Skin epidermis (tissue), 12 donors: Measurements from ENCODE around the gene DACH1.

Source experiments
- H3K27ac ChIP-seq, 21 experiments: fragments of 200-600 bp; sonication (generic) in 11 of 21; one replicate each; pipeline ENCODE4 v1.5.0; 2020; ENCODE audit warnings: mild to moderate bottlenecking in 3 of 21, inconsistent platforms in 2 of 21, moderate library complexity in 2 of 21
- H3K4me3 ChIP-seq, 7 experiments: fragments of 200-600 bp; sonication (generic) in 2 of 7; one replicate each; pipeline ENCODE4 v1.5.0; 2020; ENCODE audit warnings: inconsistent platforms in 2 of 7, mild to moderate bottlenecking in 2 of 7, moderate library complexity in 1 of 7

The DACH1 gene

DNA sequence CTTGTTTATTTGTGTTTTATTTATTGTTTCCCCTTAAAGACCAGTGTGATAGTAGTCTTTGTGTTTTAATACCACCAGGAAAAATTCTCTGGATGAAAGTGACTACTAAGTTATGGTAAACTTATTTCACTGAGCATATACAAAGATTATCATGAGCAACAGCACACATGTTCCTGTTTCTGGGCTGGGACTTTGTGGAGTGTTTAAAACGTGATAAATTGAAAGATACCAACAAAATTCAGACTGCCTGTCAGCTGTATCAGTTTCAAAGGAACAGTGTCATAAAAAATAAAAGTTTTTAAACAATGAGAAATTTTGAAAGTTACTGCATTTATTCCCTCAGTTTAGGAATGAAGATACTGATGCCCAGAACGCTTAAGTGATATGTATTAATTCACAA is 259.4 kb downstream of the DACH1 start:
- Histone ChIP-seq H3K27ac (no peak overlapping the region), H3K4me3 (no peak overlapping the region)

DNA sequence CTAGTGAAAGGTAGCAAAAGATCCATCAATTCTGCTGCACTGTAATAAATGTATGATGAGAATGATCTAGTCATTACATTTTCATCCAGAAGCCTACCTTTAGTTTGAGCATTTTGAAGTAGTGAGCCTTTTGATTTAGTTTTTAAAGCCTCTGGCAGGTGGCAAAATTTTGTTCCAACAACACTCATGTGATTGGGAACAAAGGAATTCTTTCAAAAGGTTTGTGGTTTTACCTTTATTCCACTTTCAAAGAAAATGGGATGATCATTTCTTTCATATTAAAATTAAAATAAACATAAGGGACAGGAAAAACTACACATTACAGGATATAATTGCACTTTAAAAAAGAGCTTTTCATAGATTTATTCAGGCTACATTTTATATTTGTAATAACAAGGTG is 260.2 kb downstream of the DACH1 start:
- Histone ChIP-seq H3K27ac (no peak overlapping the region), H3K4me3 (no peak overlapping the region)

DNA sequence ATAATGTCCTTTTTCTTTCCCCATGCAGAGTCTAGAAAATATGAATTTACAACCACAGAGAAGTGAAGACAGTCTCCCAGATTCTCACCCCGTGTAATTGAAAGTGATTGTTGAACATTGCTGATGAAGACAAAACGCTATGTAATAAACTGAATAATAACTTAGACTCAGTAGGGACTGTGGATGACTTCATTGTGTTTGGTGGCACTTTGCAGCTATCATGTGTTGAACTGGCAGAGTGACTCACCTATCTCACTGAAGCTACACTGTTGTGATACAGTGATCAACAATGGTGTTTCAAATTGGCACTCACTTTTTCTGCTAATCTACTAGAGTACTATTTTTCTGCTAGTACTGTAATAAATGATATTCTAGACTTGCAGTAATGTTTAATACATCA is 261.3 kb downstream of the DACH1 start:
- no peak overlapping the region for H3K4me3 ChIP-seq

DNA sequence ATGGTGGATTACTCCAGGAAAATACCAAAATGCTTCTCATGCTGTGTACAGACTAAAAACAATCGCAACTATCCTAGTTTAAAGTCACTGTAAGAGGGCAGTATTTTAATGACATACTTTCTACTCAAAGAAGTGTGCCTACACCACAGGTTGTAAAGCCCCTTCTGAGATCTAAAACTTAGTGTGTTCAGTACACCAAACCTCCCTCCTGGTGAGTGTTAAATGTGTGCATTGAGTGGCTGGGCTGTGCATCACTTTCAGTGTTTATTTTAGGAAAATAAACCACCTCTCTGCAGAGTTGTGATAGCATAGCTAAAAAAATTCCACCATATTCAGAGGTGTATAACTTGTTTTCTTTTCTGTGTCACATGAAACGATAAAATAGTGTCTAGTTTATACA is 263.7 kb downstream of the DACH1 start:
- H3K27ac ChIP-seq, result no peak overlapping the region

More for the DNA sequence above, 261.3 kb downstream of the DACH1 start:
- no peak overlapping the region for H3K27ac ChIP-seq

DNA sequence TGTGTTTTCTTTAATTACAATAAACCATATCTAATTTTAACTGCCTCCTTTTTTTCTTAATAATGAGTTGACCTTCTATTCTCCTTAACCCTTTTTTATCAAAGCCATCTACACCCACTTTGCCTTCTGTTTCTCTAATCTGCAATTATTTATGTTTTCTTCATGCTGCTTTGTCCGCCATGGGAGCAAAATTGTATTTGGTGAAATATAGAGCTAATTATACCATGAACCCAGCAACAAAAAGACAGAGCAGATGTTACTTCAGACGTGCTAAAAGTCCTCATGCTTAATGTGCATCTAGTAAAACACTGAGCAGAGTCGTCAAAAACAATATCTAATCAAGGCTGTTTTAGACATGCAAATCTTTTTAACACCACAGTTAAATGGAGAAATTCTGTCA is 264.7 kb downstream of the DACH1 start:
- Histone ChIP-seq H3K27ac (no peak overlapping the region), H3K4me3 (no peak overlapping the region)

More for the DNA sequence above, 263.7 kb downstream of the DACH1 start:
- no peak overlapping the region for H3K4me3 ChIP-seq

DNA sequence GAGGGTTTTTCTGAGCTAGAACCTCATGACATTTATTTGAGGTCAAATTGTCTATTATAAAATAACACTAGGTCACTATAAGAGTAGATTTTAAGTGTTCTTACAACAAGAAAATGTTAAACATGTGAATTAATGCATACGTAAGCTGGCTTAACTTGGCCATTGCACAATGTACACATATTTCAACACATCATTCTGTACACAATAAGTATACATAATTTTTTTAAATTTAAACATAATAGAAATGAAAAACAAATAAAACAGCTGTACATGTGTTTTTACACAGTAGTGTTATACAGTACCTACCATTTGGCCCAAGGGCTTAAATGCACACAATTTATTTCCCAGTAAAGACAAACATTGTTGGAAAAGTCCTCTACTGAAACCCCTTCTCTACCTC is 269.9 kb downstream of the DACH1 start:
- H3K27ac ChIP-seq, result no peak overlapping the region
- H3K4me3 ChIP-seq, result no peak overlapping the region

- no peak overlapping the region for H3K4me3 ChIP-seq
- no peak overlapping the region for H3K27ac ChIP-seq
Measured at GRCh38 chr13:71596116-71596515, 270.9 kb downstream of the DACH1 start.

- H3K4me3 ChIP-seq, result no peak overlapping the region
Measured at GRCh38 chr13:71593566-71593965, 273.4 kb downstream of the DACH1 start.

DNA sequence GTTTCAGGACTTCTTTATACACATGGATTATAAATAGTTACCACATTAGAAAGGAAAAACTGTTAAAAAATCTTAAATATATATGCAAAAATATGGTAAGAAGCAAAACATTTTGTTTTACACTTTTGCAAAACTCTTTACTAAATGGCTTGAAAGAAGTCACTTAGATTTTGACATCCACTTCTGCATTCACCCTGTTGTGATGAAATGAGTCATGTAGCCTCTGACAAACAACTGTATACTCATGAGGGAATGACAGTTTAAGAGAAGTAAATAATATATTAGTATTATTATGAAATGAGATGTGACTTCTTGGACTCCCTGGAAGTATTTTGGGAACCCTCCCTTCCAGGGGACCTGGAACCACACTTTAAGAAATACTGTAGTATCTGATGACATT is 275.6 kb downstream of the DACH1 start:
- H3K4me3 ChIP-seq, result no peak overlapping the region
- H3K27ac ChIP-seq, result no peak overlapping the region

More at GRCh38 chr13:71593566-71593965, 273.4 kb downstream of the DACH1 start:
- no peak overlapping the region for H3K27ac ChIP-seq

DNA sequence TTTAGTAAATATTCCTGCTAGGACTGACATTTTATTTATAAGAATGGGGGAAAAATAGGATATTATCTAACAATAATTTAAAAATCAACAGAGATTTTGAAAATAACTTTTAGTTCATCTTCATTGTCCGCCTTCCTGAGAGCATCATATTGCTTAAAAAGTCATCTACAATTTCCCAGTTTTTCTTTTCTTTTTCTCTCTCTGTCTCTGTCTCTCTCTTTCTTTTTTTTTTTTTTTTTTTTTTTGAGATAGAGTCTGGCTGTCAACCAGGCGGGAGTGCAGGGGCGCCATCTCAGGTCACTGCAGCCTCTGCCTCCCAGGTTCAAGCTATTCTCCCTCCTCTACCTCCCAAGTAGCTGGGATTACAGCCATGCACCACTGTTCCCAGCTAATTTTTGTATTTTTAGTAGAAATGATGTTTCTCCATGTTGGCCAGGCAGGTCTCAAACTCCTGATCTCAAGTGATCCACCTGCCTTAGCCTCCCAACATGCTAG is 276.3 kb downstream of the DACH1 start:
- no peak overlapping the region for H3K4me3 ChIP-seq

GRCh38 chr13:71589032-71589431 is 278.0 kb downstream of the DACH1 start:
- Histone ChIP-seq H3K27ac (no peak overlapping the region), H3K4me3 (no peak overlapping the region)

More for the DNA sequence above, 276.3 kb downstream of the DACH1 start:
- no peak overlapping the region for H3K27ac ChIP-seq

- H3K4me3 ChIP-seq, result no peak overlapping the region
- no peak overlapping the region for H3K27ac ChIP-seq
Measured at GRCh38 chr13:71587817-71588216, 279.2 kb downstream of the DACH1 start.

GRCh38 chr13:71587193-71587592 is 279.8 kb downstream of the DACH1 start:
- Histone ChIP-seq H3K4me3 (no peak overlapping the region), H3K27ac (no peak overlapping the region)

GRCh38 chr13:71583581-71583980 is 283.4 kb downstream of the DACH1 start:
- Histone ChIP-seq H3K4me3 (no peak overlapping the region), H3K27ac (no peak overlapping the region)

- H3K4me3 ChIP-seq, result no peak overlapping the region
- H3K27ac ChIP-seq, result no peak overlapping the region
Measured at GRCh38 chr13:71580614-71581013, 286.4 kb downstream of the DACH1 start.

GRCh38 chr13:71578048-71578447 is 289.0 kb downstream of the DACH1 start:
- H3K4me3 ChIP-seq, result no peak overlapping the region
- H3K27ac ChIP-seq, result no peak overlapping the region

- Histone ChIP-seq H3K27ac (no peak overlapping the region), H3K4me3 (no peak overlapping the region)
Measured at GRCh38 chr13:71577127-71577526, 289.9 kb downstream of the DACH1 start.

DNA sequence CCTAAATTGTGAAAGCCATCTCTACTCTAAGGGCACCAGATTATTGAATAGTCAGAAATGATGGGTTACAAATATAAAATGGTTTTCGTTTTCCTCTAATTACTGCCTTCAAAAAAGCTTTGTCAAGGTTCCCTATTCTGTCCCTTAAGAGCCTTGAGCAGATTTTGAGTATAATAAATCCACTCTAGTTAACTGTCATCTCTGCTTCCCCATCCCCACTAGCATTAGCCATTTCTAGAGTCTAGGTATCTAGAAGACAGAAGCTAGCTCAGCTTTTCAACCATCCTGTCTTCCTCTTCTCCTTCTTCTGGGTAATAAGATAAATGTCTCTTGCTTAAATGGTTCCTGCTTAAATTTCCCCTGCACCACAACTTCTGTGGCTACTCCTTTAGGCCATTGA is 290.4 kb downstream of the DACH1 start:
- H3K27ac ChIP-seq, result no peak overlapping the region

DNA sequence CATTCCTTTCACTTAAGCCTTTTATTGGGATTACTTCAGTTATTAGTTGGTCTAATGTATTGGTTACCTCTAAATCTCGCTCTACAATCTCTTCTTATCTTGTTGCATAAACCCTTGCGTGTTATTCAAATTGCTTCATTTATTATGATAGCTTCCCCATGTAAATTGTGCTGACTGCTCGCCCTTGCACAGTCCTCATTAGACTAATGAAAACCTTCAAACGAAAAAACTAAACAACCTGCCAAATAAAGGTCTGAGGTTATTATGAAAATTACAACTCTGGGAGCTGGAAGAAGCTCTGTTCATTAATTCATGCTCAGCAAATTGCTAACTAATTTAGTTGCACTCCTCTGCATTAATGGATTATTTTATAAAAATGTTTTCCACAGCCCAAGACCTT is 320.1 kb downstream of the DACH1 start:
- Histone ChIP-seq H3K4me3 (no peak overlapping the region), H3K27ac (no peak overlapping the region)

More for the DNA sequence above, 290.4 kb downstream of the DACH1 start:
- H3K4me3 ChIP-seq, result no peak overlapping the region

- Histone ChIP-seq H3K4me3 (no peak overlapping the region), H3K27ac (no peak overlapping the region)
Measured at GRCh38 chr13:71540098-71540497, 326.9 kb downstream of the DACH1 start.

DNA sequence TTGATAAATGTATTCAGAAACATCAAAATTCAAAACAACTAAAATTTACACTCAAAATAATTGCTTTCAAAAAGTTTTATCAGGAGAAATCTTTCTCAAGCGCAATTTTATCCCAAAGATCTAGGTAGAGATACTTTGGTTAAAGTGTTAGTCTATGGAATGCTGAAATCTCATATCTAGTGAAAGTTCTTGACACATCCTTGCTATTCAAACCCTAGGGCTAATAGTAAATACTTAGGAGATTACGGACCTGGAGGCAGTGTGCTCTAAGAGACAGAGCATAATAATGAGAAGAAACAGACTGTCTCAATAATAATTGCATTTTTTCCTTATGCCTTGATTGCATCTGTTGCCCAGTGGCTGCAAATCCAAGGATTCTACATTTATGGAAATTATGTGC is 330.8 kb downstream of the DACH1 start:
- H3K4me3 ChIP-seq, result no peak overlapping the region

GRCh38 chr13:71524613-71525304 is 342.2 kb downstream of the DACH1 start:
- Histone ChIP-seq H3K27ac (no peak overlapping the region), H3K4me3 (no peak overlapping the region)

More for the DNA sequence above, 330.8 kb downstream of the DACH1 start:
- no peak overlapping the region for H3K27ac ChIP-seq
